Measurements from ENCODE around the gene CHST12.
"Not testable (repeated sequence)": the region's sequence is repeated elsewhere in the genome, so short reads cannot be mapped to it uniquely, and the experiment has no call there.

Gene CHST12

DNA sequence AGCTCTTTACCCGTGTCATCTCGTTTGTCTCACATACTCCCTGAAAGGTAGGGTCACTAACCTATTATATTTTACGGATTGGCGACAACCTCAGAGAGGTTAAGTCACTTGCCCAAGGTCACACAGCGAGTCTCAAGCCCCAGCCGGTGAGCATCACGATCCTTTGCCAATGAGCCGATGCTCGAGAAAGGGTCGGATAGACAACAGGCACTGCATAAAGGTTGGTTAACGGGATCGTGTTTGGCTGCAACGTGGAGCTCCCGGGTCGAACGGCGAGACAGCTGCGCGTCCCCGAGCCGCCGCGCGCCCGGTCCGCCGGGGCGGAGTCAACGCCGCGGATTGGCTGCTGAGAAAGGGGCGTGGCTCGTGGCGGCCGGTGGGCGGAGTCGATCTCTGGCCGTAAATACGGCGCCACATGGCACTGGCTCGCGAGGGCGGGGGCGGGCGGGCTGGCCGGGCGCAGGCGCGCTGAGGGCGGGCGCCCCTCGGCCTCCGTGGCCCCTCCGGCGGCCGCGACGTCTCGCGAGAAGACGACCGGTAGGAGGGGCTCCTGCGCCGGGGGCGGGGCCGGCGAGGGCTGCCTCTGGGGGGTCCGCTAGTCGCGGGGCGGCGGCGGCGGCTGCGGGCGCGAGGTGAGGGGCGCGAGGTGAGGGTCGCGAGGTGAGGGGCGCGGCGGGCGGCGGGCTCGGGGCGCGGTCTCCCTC, at the start of gene CHST12:
TSS of gene CHST12 (plus strand) at position 598 of the 704 bp plus-strand sequence. CDS start 29,029 bp downstream, outside the sequence.
- DNase-seq (ENCODE audit: low read depth), result peak; percentile 38

DNA sequence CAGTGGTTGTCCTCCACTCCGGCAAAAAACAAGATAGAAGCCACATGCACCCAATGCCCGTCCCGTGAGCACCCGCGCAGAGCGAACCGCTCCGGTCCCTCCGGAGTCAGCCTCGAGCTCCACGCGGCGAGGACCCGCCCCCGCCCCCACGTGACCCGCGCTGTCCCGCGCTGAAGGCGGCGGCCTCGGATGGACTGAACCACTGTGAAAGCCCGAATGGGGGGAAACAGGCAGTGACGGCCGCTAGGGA, 49.5 kb upstream of the CHST12 start:
- DNase-seq (ENCODE audit: low read depth), result peak; percentile 32

DNA sequence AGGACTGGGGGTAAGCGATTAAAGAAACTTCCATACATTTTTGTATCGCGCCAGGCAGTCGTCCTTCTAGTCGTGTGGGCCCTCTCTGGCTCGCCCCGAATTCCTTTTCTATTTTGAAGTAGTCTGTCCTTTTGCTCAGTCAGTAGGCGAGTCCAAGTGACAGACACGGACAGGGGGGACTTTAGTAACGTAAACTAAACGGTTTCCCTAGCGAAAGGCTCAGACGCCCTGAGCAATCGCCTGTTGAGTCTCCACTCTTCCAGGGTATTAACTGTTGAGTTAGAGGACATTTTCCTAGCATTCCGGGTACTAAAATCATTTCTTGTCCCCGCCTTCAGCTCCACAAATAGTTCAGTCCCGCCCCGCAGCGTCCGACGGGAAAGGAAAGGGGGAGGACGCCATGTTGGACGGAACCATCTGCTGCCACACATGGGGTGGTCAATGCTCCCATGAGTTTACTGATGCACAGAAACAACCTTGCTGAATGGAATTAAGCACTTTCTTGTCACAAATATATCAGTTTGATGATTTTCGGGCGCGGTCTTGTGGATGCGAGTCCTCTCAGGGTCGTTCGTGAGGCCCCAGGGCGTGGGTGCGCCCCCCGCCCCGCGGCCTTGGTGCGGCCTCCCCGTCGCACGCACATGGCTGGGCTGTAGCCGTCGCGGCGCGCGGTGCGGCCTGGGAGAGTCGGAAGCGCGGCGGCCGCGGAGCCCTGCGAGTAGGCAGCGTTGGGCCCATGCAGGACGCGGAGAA, 49.0 kb upstream of the CHST12 start, which contains the start of gene EIF3B:
TSS of gene EIF3B (plus strand) at position 642 of the 753 bp plus-strand sequence. CDS start at position 737, 95 bp downstream.
- DNase-seq (ENCODE audit: low read depth), result peak; percentile 66

DNA sequence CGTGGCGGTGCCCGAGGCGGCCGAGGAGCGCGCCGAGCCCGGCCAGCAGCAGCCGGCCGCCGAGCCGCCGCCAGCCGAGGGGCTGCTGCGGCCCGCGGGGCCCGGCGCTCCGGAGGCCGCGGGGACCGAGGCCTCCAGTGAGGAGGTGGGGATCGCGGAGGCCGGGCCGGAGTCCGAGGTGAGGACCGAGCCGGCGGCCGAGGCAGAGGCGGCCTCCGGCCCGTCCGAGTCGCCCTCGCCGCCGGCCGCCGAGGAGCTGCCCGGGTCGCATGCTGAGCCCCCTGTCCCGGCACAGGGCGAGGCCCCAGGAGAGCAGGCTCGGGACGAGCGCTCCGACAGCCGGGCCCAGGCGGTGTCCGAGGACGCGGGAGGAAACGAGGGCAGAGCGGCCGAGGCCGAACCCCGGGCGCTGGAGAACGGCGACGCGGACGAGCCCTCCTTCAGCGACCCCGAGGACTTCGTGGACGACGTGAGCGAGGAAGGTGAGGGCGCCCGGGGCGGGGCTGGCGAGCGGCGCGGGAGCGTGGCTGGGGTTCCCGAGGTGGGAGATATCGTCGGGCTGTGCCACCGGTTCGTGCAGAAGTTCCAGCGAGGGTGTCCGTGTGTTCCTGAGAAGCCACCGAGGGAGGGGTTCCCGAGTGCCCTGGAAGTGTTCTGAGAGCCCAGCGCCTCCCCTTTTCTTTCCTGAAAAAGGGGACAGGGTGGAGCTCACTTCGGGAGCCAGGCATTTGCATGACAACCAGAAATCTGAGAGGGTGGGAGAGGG, 48.3 kb upstream of the CHST12 start:
- no peak for DNase-seq (ENCODE audit: low read depth)

DNA sequence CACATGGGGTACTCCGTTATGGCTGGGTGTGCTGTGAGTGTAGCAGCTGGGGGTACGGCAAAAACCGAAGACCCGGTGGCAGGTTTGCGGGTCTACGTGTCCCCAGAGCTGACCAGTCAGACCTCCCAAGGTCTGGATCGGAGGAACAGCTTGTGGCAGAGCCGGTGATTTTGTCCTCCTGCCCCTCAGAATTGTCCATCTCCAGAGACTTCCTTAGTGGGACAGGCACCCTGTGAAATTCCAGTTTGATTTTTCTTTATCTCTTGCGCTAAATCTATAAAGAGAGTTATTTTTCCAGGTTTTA, 47.8 kb upstream of the CHST12 start:
- no peak for DNase-seq (ENCODE audit: low read depth)

DNA sequence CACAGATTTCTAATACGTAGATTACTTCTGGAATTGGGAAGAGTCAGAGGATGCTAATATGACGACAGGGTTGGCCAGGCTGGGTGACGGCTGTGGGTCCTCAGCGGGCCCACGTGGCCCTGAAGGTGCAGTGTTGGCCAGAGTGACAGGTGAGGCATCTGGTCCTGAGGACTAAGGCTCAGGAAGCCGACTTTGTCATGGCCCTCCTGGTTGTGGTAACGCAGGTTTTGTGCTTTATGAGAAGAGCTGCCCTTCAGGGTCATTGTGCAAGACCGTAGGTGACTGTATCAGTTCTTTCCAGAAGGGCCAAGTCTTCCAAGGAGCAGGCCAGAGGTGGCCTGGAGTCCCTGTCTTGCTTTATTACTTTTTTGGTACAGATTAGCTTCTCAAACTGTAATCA, 46.2 kb upstream of the CHST12 start:
- DNase-seq (ENCODE audit: low read depth), result no peak

DNA sequence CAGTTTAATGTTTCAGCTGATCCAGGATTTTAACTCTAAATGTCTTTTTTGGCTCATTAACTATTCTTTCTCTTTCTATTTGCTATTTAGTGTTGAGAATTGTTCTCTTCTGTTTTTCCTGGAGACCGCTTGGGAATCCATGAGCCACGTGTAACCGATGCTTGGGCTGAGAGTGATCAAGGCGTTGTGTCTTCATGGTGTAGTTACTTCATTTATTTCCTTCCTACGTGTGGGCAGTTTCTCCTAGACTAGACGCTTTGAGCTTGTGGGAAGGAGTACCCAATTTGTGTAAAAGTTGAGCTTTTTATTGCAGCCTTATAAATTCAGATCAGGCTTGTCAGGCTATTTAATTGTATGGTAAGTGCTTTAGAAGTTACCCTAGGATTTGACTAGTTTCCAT, 45.8 kb upstream of the CHST12 start:
- DNase-seq (ENCODE audit: low read depth), result no peak

DNA sequence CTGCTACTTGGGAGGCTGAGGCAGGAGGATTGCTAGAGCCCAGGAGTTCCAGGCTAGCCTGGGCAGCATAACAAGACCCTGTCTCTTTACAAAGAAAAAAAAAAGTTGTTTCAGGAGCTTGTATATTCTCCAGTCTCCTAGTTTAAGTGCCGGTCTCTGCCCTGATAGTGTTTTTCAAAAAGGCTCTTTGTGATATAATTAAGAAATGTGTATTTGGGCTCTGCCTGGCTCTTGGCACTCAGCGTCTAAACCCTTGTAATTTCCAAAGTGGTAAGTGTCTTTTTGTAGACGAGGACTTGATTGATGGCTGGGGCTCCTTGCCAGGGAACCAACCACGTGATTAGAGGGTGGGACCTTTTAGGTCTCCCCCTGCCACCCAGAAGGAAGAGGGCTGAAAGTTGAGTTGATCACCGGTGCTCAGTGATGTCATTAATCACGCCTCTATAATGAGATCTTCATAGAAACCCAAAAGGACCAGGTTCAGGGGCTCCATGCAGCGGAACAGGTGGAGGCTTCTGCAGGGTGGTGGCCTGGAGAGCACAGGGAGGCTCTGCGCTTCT, 44.4 kb upstream of the CHST12 start:
- no peak for DNase-seq (ENCODE audit: low read depth)

DNA sequence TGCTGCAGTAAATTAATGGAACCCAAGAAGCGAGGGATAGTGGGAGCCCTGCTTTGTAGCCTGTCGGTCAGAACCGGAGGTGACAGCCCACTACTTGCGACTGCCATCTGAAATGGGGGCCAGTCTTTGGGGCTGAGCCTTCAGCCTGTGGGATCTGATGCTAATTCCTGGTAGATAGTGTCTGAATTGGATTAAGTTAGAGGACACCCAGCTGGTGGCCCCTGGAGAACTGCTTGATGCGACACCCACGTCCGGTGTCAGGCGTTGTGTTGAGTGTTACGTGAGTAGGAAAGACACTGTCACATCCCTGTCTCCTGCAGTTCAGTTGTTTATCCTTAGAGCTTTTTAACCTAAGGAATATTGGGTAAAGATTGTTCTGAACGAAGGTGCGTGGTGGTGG, 43.8 kb upstream of the CHST12 start:
- DNase-seq (ENCODE audit: low read depth), result no peak

DNA sequence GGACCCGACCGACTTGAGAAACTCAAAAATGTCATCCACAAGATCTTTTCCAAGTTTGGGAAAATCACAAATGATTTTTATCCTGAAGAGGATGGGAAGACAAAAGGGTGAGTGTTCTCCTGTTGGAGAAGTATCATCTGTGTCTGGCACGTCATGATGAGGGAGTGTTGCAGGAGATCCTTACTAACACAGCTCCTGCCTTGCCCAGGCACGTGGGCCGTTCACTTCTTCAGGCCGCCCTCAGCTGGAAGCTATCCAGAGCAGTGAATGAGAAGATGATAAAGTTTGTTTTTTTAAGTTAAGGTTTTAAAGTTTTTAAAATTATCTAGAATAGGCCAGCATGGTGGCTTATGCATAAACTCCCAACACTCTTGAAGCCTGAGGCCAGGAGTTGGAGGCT, 42.6 kb upstream of the CHST12 start:
- DNase-seq (ENCODE audit: low read depth), result no peak

DNA sequence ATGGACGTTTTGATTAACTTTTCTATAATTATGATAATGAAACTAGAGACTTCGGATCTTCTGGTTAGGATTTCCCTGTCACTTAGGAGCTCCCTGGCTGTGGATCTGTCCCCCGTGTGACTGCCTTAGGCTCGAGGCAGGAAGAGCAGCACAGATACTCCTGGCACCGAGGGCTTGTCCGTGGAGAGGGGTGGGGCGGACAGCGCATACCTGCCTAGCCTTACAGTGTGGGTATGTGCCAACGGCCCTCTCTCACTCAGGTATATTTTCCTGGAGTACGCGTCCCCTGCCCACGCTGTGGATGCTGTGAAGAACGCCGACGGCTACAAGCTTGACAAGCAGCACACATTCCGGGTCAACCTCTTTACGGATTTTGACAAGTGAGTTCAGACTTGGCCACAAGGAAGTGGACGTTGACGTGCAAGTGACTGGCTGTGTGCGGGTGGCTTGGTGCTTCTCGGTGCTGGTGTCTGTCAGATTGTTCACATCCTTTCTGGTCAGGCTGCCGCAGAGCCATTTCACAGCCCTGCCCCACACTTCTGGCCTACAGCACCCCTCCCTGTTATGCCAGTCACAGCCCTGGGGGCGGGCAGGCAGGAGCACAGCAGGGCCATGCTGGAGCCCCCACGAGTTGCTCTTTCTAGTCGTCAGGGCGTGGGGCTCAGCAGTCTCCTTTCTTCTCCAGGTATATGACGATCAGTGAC, 40.9 kb upstream of the CHST12 start:
- no peak for DNase-seq (ENCODE audit: low read depth)

DNA sequence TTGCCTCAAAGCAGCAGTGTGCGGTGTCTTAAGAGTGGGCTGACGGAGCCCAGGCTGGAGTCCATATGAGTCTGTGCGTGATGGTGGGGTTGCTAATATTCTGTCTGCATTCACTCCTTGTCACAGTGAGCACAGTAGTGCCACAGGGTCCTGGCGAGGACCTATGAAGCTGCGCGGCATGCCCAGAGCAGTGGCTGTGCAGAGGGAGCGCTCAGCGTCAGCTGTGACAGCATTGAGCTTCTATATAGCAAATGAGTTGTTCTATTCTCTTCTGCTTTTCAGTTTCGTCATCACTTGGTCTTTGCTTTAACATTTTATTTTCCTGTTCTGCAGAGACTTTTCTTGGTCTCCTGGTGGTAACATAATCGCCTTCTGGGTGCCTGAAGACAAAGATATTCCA, 34.3 kb upstream of the CHST12 start:
- no peak for DNase-seq (ENCODE audit: low read depth)

DNA sequence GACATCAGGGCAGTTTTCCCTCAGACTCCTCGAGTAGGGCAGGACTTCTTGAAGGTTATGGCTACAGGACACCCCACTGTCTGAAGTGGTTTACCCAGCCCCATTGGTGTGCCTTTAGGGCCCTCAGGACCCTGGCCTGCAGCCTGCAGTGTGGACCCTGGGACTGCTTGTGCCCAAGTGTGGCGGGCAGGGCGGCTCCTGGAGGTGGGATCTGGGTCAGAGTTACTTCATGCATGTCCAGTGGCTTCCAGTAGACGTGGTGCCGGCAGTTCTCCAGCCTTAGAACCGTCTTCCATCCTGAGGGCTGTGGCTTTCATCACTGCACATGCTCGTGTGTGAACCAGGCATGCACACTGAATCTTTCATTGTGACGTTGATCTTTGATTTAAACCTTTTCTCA, 32.1 kb upstream of the CHST12 start:
- no peak for DNase-seq (ENCODE audit: low read depth)

DNA sequence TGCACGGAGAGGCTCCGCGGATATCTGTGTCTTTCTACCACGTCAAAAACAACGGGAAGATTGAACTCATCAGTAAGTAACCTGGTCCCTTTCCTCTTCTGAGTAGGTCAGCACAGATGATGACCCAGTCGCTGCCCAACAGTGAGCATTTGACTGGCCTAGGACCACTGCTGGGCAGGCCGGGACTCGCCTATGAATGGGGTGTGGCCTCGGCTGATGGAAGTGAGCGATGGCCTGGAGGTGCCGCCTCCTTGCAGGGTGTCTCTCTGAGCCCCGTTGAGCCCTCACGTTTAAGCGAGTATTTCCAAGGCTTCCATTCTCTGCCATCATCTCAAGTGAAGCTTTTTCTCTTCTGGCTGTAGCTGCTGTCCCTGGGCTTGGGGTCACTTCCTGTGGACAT, 30.7 kb upstream of the CHST12 start:
- DNase-seq (ENCODE audit: low read depth), result no peak

DNA sequence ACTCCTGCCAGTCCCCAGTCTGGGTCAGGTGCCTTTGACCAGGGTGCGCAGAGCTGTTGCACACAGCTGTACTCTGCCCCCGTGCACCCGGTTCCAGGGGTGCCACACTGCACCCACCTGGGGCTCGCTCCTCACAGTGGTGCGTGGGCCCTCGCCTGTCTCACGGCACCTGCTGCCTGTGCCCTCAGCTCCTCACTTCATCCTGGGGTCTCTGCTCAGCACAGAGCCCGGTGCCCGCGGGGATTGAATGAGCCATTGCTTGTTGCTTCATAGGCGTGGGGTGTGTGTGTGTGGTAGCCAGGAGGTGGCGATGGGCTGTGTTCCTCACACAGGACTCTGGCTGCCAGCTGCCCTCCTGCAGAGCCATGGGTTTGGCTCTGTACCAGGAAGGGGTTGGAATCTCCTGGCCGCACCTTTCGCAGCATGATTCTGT, 30.3 kb upstream of the CHST12 start:
- no peak for DNase-seq (ENCODE audit: low read depth)

DNA sequence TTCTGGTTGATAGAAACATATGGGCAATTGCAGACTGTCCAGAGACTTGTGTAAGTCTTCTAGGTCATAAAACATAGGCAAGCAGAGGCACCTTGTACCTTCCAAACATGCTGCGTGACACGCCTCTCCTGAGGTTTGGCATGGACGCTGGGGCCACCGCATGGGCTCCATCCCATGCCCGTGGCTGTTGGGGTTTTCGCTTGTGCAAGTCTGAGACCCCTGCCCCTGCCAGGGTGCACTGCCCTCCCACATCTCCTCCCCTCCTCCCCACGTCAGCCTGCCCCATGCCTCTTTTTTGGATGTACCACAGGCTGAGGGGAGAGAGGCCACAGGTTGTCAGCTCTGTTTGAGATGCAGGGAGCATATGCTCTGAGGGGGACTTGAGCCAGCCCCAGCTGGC, 29.8 kb upstream of the CHST12 start:
- no peak for DNase-seq (ENCODE audit: low read depth)

DNA sequence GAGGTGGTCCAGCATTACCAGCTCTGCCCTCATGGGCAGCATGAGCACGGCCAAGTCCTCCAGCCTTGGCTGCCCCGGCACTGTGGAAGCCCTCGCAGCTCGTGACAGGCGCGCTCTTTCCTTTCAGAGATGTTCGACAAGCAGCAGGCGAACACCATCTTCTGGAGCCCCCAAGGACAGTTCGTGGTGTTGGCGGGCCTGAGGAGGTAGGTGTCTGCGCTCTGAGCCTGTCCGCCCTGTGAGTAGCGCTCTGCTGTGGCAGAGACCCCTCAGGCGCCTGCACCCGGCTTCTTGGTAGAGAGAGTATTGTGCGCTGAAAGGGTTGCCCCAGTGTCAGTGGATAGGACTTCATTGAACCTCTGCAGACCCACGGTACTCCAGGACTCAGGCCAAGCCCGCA, 29.0 kb upstream of the CHST12 start:
- DNase-seq (ENCODE audit: low read depth), result no peak

DNA sequence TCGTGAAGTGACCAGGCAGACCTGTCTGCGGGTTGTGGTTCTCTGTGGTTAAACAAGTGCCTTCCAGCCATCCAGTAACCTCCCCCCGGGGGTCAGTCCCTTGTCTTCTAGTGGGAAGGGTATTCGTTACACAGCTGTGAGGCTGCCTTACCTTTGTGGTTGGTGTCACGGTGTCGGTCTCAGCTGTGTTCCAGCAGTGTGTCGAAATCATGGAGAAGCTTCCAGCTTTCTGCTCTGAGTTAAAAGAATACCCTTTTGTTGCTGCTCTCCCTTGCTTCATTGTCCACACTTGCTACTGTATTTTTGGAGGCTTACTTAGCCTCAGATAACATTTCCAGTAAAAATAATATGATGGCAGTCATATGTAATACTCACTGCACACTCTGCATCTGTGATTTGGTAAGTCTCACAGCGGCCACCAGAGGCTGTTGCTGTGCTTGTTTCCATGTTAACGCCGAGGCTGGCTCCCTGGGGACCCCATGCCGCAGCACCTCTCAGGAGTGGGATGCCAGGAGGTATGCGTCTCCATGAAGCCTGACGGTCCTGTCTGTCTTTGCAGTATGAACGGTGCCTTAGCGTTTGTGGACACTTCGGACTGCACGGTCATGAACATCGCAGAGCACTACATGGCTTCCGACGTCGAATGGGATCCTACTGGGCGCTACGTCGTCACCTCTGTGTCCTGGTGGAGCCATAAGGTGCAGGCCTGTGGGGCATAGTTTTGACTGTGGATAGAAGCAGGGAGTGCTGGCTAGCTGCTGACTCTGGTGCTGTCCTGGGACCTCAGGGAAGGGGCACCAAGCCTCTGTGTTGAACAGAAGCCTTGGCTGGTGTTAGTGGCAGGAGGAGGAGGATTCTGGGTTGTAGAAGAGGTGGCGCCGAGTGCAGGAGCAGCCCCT, 28.3 kb upstream of the CHST12 start:
- no peak for DNase-seq (ENCODE audit: low read depth)

DNA sequence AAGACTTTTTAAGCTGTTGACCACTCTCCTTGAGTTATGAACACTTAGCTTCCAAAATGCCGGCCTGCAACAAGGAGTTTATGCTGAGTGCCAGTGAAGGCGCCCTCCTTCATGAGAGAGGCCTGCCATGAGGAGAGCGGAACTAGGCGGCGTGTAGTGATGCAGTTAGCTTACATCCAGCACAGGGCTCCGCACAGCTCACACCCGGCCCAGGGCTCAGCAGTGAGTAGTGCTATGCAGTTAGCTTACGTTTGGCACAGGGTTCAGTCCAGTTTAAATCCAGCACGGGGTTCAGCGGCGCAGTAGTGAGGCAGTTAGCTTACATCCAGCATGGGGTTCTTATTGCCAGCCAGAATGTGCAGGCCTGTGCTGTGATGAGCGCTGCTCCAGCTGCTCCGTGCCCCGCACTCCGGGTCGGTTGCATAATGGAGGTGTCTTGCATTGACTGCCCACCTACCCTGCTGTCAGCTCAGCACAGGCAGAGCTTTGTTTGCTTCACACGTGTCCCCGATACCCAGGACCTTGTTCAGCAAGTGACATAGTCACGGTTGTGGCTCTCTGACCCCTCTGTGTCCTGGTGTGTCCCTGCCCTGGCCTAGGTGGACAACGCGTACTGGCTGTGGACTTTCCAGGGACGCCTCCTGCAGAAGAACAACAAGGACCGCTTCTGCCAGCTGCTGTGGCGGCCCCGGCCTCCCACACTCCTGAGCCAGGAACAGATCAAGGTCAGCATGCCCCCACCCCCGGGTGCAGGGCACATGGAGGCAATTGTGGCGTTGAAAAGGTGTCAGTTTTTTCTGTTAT, 26.9 kb upstream of the CHST12 start:
- no peak for DNase-seq (ENCODE audit: low read depth)

DNA sequence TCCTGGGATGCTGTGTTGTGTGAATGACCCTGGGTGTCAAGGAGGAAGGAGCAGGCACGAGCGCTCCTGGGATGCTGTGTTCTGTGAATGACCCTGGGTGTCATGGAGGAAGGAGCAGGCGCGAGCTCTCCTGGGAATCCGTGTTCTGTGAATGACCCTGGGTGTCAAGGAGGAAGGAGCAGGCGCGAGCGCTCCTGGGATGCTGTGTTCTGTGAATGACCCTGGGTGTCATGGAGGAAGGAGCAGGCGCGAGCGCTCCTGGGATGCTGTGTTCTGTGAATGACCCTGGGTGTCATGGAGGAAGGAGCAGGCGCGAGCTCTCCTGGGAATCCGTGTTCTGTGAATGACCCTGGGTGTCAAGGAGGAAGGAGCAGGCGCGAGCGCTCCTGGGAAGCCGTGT, 25.9 kb upstream of the CHST12 start:
- not testable (repeated sequence) for DNase-seq (ENCODE audit: low read depth)

Measured in non-pigmented ciliary epithelial cell (primary cell).